ENCODE results near the gene KRI1. TPM values are rescaled to one million over a fixed set of nuclear protein-coding genes. Genes with fewer than 3 reads are reported as not detected.

KRI1 gene
- total and polyA plus RNA-seq, 2 experiments from 2014 or later = 23.8 to 43.2 TPM

GRCh38 chr19:10612499-10613119, 46.8 kb upstream of the KRI1 start (continued):
- no peak for TF ChIP-seq ZNF462 (CRISPR knock-in tag; IDR thresholded peaks at IDR 0.05)

- H3K27ac Mint-ChIP-seq = no peak overlapping the region
- H3K9me3 Mint-ChIP-seq = no peaks in the 10 kb centered on the region
- no peak overlapping the region for H3K4me3 ChIP-seq
- H3K27me3 Mint-ChIP-seq (ENCODE audit: insufficient read depth, low read depth, poor library complexity) = peaks cover 8% of the 10 kb centered on the region
- no peaks in the 10 kb centered on the region for H3K36me3 ChIP-seq (ENCODE audit: insufficient read depth)
- no peak overlapping the region for H3K4me2 ChIP-seq
- H3K79me2 ChIP-seq (replicated peaks; ENCODE audit: insufficient read depth) = no peaks in the 10 kb centered on the region
- ATAC-seq (no peak), DNase-seq (ENCODE audit: low spot score) (no peak)
- H3K36me3 Mint-ChIP-seq (ENCODE audit: low read depth) = no peaks in the 10 kb centered on the region
- no peaks in the 10 kb centered on the region for H3K27me3 ChIP-seq (ENCODE audit: insufficient read depth)
- H2AFZ ChIP-seq = no peak overlapping the region
- no peaks in the 10 kb centered on the region for H4K20me1 ChIP-seq (replicated peaks; ENCODE audit: insufficient read depth)
- H3K4me3 Mint-ChIP-seq = no peak overlapping the region
- H3F3A ChIP-seq (replicated peaks; ENCODE audit: low read depth) = no peaks in the 10 kb centered on the region
- H3K27ac ChIP-seq (ENCODE audit: low read depth) = 0 out of 2 replicates have a peak overlapping the region, but pooled peaks have one; percentile 50
- H3K9me2 ChIP-seq (ENCODE audit: insufficient read depth) = no peaks in the 10 kb centered on the region
- H3K4me1 Mint-ChIP-seq = no peaks in the 10 kb centered on the region
- H3K4me1 ChIP-seq (ENCODE audit: insufficient read depth) = no peaks in the 10 kb centered on the region
- TF ChIP-seq ZNF114 (CRISPR knock-in tag; IDR thresholded peaks at IDR 0.05) = no peak
- no peak for TF ChIP-seq ZNF462 (CRISPR knock-in tag; IDR thresholded peaks at IDR 0.05)
- no peak for TF ChIP-seq EZH2phosphoT487 (IDR thresholded peaks at IDR 0.05; ENCODE audit: unreplicated experiment)
- TF ChIP-seq CREB1 (CRISPR knock-in tag; IDR thresholded peaks at IDR 0.05; ENCODE audit: low read depth) = no peak
- no peak for TF ChIP-seq REST (IDR thresholded peaks at IDR 0.05; ENCODE audit: unreplicated experiment)
These were observed 46.1 kb upstream of the KRI1 start for GRCh38 chr19:10611907-10612306.

All from GM23338 (cell line).